HEK293 (cell line): ENCODE results near the gene DYRK2.

Experiments
- BCL6B ChIP-seq: fragments of 450-650 bp; formaldehyde crosslinking; IDR thresholded peaks from 2 replicates; pipeline ENCODE4 v1.5.1; 2017; ENCODE audit warnings: missing biosample characterization, missing genetic modification characterization
- CTCF ChIP-seq: fragments of 450-650 bp; formaldehyde crosslinking; IDR thresholded peaks from 2 replicates; pipeline ENCODE4 v1.5.1; 2016; ENCODE audit warnings: missing biosample characterization, missing genetic modification characterization
- FEZF1 ChIP-seq: fragments of 450-650 bp; formaldehyde crosslinking; IDR thresholded peaks from 2 replicates; pipeline ENCODE4 v1.5.1; 2016; ENCODE audit warnings: missing biosample characterization, missing genetic modification characterization
- KLF1 ChIP-seq: fragments of 450-650 bp; formaldehyde crosslinking; IDR thresholded peaks from 2 replicates; pipeline ENCODE4 v1.5.1; 2016; ENCODE audit warnings: missing biosample characterization, missing genetic modification characterization
- KLF17 ChIP-seq: fragments of 450-650 bp; formaldehyde crosslinking; IDR thresholded peaks from 2 replicates; pipeline ENCODE4 v1.5.1; 2016; ENCODE audit warnings: missing biosample characterization, missing genetic modification characterization
- MYNN ChIP-seq: fragments of 450-650 bp; formaldehyde crosslinking; IDR thresholded peaks from 2 replicates; pipeline ENCODE4 v1.5.1; 2016; ENCODE audit warnings: missing biosample characterization, missing genetic modification characterization, borderline replicate concordance
- SALL2 ChIP-seq: fragments of 450-650 bp; formaldehyde crosslinking; IDR thresholded peaks from 2 replicates; pipeline ENCODE4 v1.5.0; 2017; ENCODE audit warnings: missing biosample characterization, mild to moderate bottlenecking, missing genetic modification characterization, borderline replicate concordance
- SP2 ChIP-seq: fragments of 450-650 bp; formaldehyde crosslinking; IDR thresholded peaks from 2 replicates; pipeline ENCODE4 v1.5.1; 2016; ENCODE audit warnings: missing biosample characterization, missing genetic modification characterization
- SP7 ChIP-seq: fragments of 450-650 bp; formaldehyde crosslinking; IDR thresholded peaks from 2 replicates; pipeline ENCODE4 v1.5.1; 2016; ENCODE audit warnings: missing biosample characterization, missing genetic modification characterization
- WT1 ChIP-seq: fragments of 450-650 bp; formaldehyde crosslinking; IDR thresholded peaks from 2 replicates; pipeline ENCODE4 v1.5.1; 2016; ENCODE audit warnings: missing biosample characterization, missing genetic modification characterization
- ZBTB49 ChIP-seq: fragments of 450-650 bp; formaldehyde crosslinking; IDR thresholded peaks from 2 replicates; pipeline ENCODE4 v1.5.1; 2016; ENCODE audit warnings: missing biosample characterization, missing genetic modification characterization, low read depth
- ZNF121 ChIP-seq: fragments of 450-650 bp; formaldehyde crosslinking; IDR thresholded peaks from 2 replicates; pipeline ENCODE4 v1.5.1; 2016; ENCODE audit warnings: missing biosample characterization, missing genetic modification characterization
- ZNF155 ChIP-seq: fragments of 450-650 bp; formaldehyde crosslinking; IDR thresholded peaks from 2 replicates; pipeline ENCODE4 v1.5.1; 2016; ENCODE audit warnings: missing biosample characterization, missing genetic modification characterization
- ZNF175 ChIP-seq: fragments of 450-650 bp; formaldehyde crosslinking; IDR thresholded peaks from 2 replicates; pipeline ENCODE4 v1.5.1; 2016; ENCODE audit warnings: missing biosample characterization, missing genetic modification characterization
- ZNF26 ChIP-seq: fragments of 450-650 bp; formaldehyde crosslinking; IDR thresholded peaks from 2 replicates; pipeline ENCODE4 v1.5.1; 2016; ENCODE audit warnings: missing biosample characterization, missing genetic modification characterization
- ZNF398 ChIP-seq: fragments of 450-650 bp; formaldehyde crosslinking; IDR thresholded peaks from 2 replicates; pipeline ENCODE4 v1.5.1; 2017; ENCODE audit warnings: missing biosample characterization, missing genetic modification characterization
- ZNF423 ChIP-seq: fragments of 450-650 bp; formaldehyde crosslinking; IDR thresholded peaks from 2 replicates; pipeline ENCODE4 v1.5.1; 2016; ENCODE audit warnings: missing biosample characterization, missing genetic modification characterization
- ZNF48 ChIP-seq: fragments of 450-650 bp; formaldehyde crosslinking; IDR thresholded peaks from 2 replicates; pipeline ENCODE4 v1.5.1; 2016; ENCODE audit warnings: missing biosample characterization, missing genetic modification characterization
- ZNF501 ChIP-seq: fragments of 450-650 bp; formaldehyde crosslinking; IDR thresholded peaks from 2 replicates; pipeline ENCODE4 v1.5.1; 2016; ENCODE audit warnings: missing biosample characterization, missing genetic modification characterization
- ZNF521 ChIP-seq: fragments of 450-650 bp; formaldehyde crosslinking; IDR thresholded peaks from 2 replicates; pipeline ENCODE4 v1.5.1; 2017; ENCODE audit warnings: missing biosample characterization, mild to moderate bottlenecking, missing genetic modification characterization
- ZNF529 ChIP-seq: fragments of 450-650 bp; formaldehyde crosslinking; IDR thresholded peaks from 2 replicates; pipeline ENCODE4 v1.5.1; 2017; ENCODE audit warnings: missing genetic modification characterization, missing biosample characterization; ENCODE audit not compliant: insufficient replicate concordance
- ZNF621 ChIP-seq: fragments of 450-650 bp; formaldehyde crosslinking; IDR thresholded peaks from 2 replicates; pipeline ENCODE4 v1.5.1; 2017; ENCODE audit warnings: missing biosample characterization, missing genetic modification characterization
- ZNF623 ChIP-seq: fragments of 450-650 bp; formaldehyde crosslinking; IDR thresholded peaks from 2 replicates; pipeline ENCODE4 v1.5.1; 2016; ENCODE audit warnings: missing biosample characterization, missing genetic modification characterization
- ZNF624 ChIP-seq: fragments of 450-650 bp; formaldehyde crosslinking; IDR thresholded peaks from 2 replicates; pipeline ENCODE4 v1.5.1; 2017; ENCODE audit warnings: missing biosample characterization, missing genetic modification characterization
- ZNF658 ChIP-seq: fragments of 450-650 bp; formaldehyde crosslinking; IDR thresholded peaks from 2 replicates; pipeline ENCODE4; 2016; ENCODE audit warnings: missing biosample characterization, missing genetic modification characterization
- ZNF843 ChIP-seq: fragments of 450-650 bp; formaldehyde crosslinking; IDR thresholded peaks from 2 replicates; pipeline ENCODE4 v1.5.1; 2016; ENCODE audit warnings: missing biosample characterization, missing genetic modification characterization

DYRK2 gene

GRCh38 chr12:67714648-67715047 is 66.1 kb downstream of the DYRK2 start (continued):
- TF ChIP-seq ZNF121 (tag by site-specific recombination), result no peak
- no peak for TF ChIP-seq MYNN (tag by site-specific recombination)
- peak; percentile 76 for TF ChIP-seq WT1 (tag by site-specific recombination)
- peak; percentile 9; the same call in 1 of the 2 replicates for TF ChIP-seq FEZF1
- TF ChIP-seq ZNF398, result peak; percentile 26; the same call in 1 of the 2 replicates
- peak; percentile 69 for TF ChIP-seq BCL6B (tag by site-specific recombination)
- no peak for TF ChIP-seq ZNF175 (tag by site-specific recombination)
- no peak for TF ChIP-seq KLF1 (tag by site-specific recombination)
- TF ChIP-seq CTCF (tag by site-specific recombination), result no peak
- TF ChIP-seq ZNF621 (tag by site-specific recombination), result no peak
- TF ChIP-seq ZNF624 (tag by site-specific recombination), result no peak
- no peak for TF ChIP-seq ZNF423 (tag by site-specific recombination)
- no peak for TF ChIP-seq ZNF658 (tag by site-specific recombination)
- 0 out of 2 replicates have a peak, but pooled peaks have one; percentile 57 for TF ChIP-seq KLF17 (tag by site-specific recombination)
- TF ChIP-seq ZNF501 (tag by site-specific recombination), result no peak
- TF ChIP-seq ZNF843 (tag by site-specific recombination), result 0 out of 2 replicates have a peak, but pooled peaks have one; percentile 52
- TF ChIP-seq ZBTB49 (tag by site-specific recombination), result no peak
- no peak for TF ChIP-seq SALL2 (tag by site-specific recombination)
- no peak for TF ChIP-seq ZNF529 (tag by site-specific recombination)
- TF ChIP-seq ZNF26 (tag by site-specific recombination), result no peak
- no peak for TF ChIP-seq SP7 (tag by site-specific recombination)
- TF ChIP-seq ZNF155 (tag by site-specific recombination), result no peak
- TF ChIP-seq ZNF521, result no peak
- TF ChIP-seq ZNF623 (tag by site-specific recombination), result no peak
- no peak for TF ChIP-seq ZNF48 (tag by site-specific recombination)
- no peak for TF ChIP-seq SP2
- TF ChIP-seq, all 188 proteins: peak for 9
